Measurements from ENCODE around the gene DSC1.

Gene DSC1

GRCh38 chr18:31103423-31103822 is 59.2 kb downstream of the DSC1 start:
- DNase-seq (ENCODE audit: low spot score), result no peak

- no peak for DNase-seq (ENCODE audit: low spot score)
Observed at GRCh38 chr18:31102941-31103340, 59.7 kb downstream of the DSC1 start.

GRCh38 chr18:31102025-31102684 is 60.5 kb downstream of the DSC1 start, which contains the start of gene DSC2:
Gene DSC2 (minus strand): TSS chr18:31102421. CDS start chr18:31101971, 450 bp downstream.
- DNase-seq (ENCODE audit: low spot score), result no peak

- peak; percentile 24 for DNase-seq (ENCODE audit: low spot score)
Observed at GRCh38 chr18:31101183-31102024, 61.3 kb downstream of the DSC1 start.

DNA sequence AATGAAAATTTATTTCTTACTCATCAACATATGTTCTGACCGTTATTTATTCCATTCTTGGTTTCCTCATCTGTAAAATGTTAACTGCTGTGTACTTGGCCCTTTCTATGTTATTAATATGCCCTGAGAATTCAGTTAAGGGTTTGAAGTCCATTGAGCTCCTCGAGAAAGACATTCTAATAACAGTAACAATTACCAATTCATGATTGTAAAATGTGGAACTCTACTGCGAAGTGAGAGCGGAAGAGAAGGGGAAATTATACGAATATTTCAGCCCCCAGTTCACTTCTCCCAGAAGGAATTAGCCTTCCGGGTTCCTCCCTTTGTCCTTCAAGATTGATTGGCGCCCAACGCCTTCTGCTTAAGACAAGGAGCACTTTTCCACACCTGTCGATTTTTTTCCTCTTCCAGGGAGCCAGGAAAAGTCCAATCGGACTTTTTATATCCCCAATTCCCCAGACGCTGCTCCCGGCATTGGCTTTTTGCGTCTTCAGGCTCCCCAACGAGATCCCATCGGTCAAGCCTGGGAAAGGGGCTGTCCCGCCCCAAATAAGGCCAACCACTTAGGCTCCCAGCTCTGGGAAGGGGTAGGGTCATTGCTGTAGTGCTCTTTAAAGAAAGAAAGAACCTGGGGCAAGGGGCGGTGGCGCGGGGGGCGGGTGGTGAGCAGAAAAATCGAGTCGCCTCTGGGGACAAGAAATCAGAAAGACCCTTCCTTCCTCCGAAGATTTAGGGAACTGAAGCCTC is 62.0 kb downstream of the DSC1 start:
- no peak for DNase-seq (ENCODE audit: low spot score)

DNA sequence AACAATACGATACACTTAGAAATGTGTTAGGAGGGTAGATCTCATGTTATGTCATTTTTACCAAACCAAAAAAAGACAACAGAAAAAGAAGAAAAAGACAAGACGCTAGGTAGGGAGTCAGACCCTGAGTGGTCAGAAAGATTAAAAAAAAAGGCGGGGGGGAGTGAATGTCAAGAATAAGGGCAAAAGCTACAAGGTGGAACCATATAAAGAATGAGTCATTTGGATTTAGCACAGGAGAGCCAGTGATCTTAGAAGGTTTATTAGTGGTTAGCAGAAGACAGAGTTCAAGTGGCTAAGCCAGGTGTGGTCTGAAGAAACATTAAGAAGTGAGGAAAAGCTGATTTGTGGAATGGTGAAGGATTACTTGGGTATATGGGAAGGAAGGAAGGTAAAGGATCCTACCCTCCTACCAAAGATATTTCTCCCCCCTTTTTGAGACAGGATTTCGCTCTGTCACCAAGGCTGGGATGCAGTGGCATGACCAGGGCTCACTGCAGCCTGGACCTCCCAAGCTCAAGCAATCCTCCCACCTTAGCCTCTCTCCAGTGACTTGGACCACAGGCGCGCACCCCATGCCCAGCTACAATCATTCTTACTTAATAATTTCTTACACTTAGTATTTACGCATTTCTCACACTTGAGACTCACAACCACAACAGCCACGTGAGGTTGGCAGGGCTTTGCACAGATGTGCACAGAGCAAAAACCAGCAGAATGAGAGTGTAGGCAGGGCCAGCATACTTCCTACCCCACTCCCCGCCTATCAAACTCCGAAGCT is 63.0 kb downstream of the DSC1 start:
- DNase-seq (ENCODE audit: low spot score), result no peak

DNA sequence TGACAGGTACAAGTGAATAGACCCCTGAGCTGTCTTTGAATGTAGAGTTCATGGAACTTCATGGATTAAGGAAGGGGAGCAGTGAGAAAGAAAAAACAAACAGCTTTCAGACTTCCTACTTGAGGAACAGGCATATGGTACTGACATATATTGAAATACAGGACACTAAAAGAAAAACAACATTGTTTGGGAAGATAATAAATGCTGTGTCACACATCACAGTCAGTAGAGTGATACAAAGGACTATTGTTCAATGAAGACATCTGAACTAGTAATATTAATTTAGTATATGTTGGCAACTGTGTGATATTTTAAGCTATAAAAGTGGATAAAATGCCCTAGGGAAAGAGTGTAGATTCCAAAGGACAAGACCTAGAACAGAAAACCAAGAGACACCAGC is 63.8 kb downstream of the DSC1 start:
- peak; percentile 50 for DNase-seq (ENCODE audit: low spot score)

DNA sequence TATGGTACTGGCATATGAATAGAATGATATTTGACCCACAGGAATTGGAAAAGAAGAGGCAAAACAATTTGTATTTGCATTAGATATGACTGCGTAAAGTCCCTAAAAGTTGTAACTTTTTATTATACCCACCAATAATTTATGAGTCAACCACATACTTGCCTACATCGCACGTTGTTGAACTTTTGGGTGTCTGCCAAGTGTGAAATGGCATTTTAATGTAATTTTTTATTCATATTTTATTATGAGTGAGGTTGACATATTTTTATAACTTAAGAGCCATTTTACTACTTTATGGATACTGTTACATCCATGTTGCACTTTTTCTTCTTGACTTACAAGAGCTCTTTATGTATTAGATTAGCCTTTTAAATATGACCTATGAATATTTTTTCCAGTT is 65.0 kb downstream of the DSC1 start:
- DNase-seq (ENCODE audit: low spot score), result no peak

DNA sequence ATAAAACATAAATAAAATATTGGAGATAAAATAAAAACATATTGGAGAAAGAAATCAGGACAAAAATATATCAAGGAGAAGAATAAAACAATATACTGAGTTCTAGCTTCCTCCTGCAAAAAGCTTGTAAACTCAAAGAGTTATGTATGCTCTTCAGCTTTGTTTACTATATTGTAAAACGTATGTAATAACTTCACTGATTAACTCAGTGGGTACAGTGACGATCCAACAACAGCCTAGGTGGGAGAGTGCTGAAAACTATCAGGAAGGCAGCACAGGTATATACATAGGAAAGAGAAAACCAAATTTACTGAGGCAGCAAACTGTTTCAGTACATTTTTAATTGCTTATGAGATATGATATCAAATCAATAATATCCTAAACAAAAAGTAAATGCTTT is 68.8 kb downstream of the DSC1 start:
- no peak for DNase-seq (ENCODE audit: low spot score)

DNA sequence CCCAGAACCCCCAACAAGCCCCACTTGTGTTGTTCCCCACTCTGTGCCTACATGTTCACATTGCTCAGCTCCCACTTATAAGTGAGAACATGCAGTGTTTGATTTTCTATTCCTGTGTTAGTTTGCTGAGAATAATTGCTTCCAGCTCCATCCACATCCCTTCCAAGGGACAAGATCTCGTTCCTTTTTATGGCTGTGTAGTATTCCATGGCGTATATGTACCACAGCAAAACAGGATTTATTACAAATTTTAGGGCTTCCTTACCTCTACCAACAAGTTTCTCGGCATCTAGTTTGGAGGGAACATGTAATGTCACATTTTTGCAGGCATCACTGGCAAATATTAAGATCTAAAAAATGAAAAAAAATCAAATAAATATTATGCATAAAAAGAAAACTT is 69.4 kb downstream of the DSC1 start:
- no peak for DNase-seq (ENCODE audit: low spot score)

GRCh38 chr18:31091350-31091749 is 71.3 kb downstream of the DSC1 start:
- no peak for DNase-seq (ENCODE audit: low spot score)

GRCh38 chr18:31088532-31088931 is 74.1 kb downstream of the DSC1 start:
- DNase-seq (ENCODE audit: low spot score), result no peak

- peak; percentile 26 for DNase-seq (ENCODE audit: low spot score)
Observed at GRCh38 chr18:31079973-31080372, 82.7 kb downstream of the DSC1 start.

All from pons (tissue), 1 donor.